Stimulated activated CD4-positive, alpha-beta T cell treated with anti-CD3 and anti-CD28 coated beads, Interleukin-15, amount 100 ng/mL, for 48 hours (primary cell): Measurements from ENCODE around the gene SNX15.

Experiments
- DNase-seq, 2 donors: peaks; one replicate each; pipeline ENCODE4 v3.0.0-alpha.2; 2020; ENCODE audit warnings: low read depth in 2 of 2

SNX15 gene

GRCh38 chr11:65057526-65057925 is 30.3 kb downstream of the SNX15 start:
- no peak for DNase-seq

- DNase-seq = no peak
These were observed 30.8 kb downstream of the SNX15 start for GRCh38 chr11:65058012-65058411.

GRCh38 chr11:65058419-65059054 is 31.3 kb downstream of the SNX15 start, which contains the start of gene NAALADL1:
TSS of gene NAALADL1 (minus strand) at chr11:65058553. CDS start at chr11:65058521, 32 bp downstream.
- DNase-seq = no peak

GRCh38 chr11:65059523-65059922 is 32.3 kb downstream of the SNX15 start:
- DNase-seq = no peak

- no peak for DNase-seq
These were observed 33.0 kb downstream of the SNX15 start for GRCh38 chr11:65059959-65060824.

- no peak for DNase-seq
These were observed 33.7 kb downstream of the SNX15 start for GRCh38 chr11:65060913-65061408.

- no peak for DNase-seq
These were observed 36.3 kb downstream of the SNX15 start for GRCh38 chr11:65063532-65063931.

GRCh38 chr11:65064847-65065240 is 37.6 kb downstream of the SNX15 start:
- no peak for DNase-seq

GRCh38 chr11:65065851-65066250 is 38.6 kb downstream of the SNX15 start:
- DNase-seq = no peak

GRCh38 chr11:65066315-65066714 is 39.1 kb downstream of the SNX15 start:
- no peak for DNase-seq

- no peak for DNase-seq
These were observed 39.6 kb downstream of the SNX15 start for GRCh38 chr11:65066805-65067291.

- DNase-seq = no peak
These were observed 40.2 kb downstream of the SNX15 start for GRCh38 chr11:65067446-65067845.

- DNase-seq = no peak
These were observed 42.0 kb downstream of the SNX15 start for GRCh38 chr11:65069217-65069616.

GRCh38 chr11:65071907-65072630 is 44.8 kb downstream of the SNX15 start:
- no peak for DNase-seq

- DNase-seq = no peak
These were observed 45.4 kb downstream of the SNX15 start for GRCh38 chr11:65072631-65072966.

- DNase-seq = no peak
These were observed 50.2 kb downstream of the SNX15 start for GRCh38 chr11:65077451-65077850.

GRCh38 chr11:65078151-65078550 is 50.9 kb downstream of the SNX15 start:
- DNase-seq = peak; percentile 34 to 53

- no peak for DNase-seq
These were observed 51.6 kb downstream of the SNX15 start for GRCh38 chr11:65078786-65079342.

GRCh38 chr11:65083134-65083833 is 56.0 kb downstream of the SNX15 start:
- DNase-seq = no peak

- peak; percentile 94 to 95 for DNase-seq
These were observed 56.8 kb downstream of the SNX15 start, which contains the start of the genes CDCA5 and ZFPL1 for GRCh38 chr11:65083834-65084597. TSS of gene CDCA5 (minus strand) at chr11:65084040. CDS start at chr11:65083978, 62 bp downstream. TSS of gene ZFPL1 (plus strand) at chr11:65084222. CDS start at chr11:65084699, 477 bp downstream.
